ENCODE measurements around the gene PLEKHG4B. TPM values are rescaled to one million over a fixed set of nuclear protein-coding genes. Genes with fewer than 3 reads are reported as not detected.

The PLEKHG4B gene
- total RNA-seq, 1 donor from 2014 or later: 3.3 TPM

DNA sequence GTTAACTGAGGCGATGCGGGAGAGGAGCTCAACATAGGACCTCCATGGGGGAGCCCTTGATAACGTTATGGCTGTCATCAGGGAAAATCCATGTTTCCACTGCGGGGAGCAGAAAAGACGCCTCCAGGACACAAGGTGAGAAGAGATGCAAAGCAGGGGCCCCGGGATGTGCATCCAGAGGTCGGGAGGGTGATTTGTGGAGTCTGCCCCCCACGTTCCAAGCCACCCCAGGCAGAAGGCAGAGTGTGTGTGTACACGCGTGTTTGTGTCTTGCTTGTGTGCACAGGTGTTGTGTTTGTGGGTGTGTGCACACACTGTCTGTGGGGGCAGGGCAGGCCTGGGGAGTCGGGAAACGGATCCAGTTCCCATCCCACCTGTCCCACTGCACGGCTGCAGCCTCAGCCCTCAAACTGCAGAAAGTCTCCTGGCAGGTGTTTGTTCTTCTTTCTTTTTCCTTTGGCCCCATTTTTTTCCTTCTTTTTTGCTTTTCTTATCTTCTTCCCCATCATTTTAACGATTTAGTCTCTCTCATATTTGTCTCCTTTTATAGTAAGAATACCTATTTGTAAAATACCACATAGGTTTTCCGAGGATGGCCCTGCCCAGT, 17.4 kb upstream of the PLEKHG4B start:
- no peak for DNase-seq

- no peak for DNase-seq
Measured at GRCh38 chr5:75331-76320, 16.3 kb upstream of the PLEKHG4B start.

DNA sequence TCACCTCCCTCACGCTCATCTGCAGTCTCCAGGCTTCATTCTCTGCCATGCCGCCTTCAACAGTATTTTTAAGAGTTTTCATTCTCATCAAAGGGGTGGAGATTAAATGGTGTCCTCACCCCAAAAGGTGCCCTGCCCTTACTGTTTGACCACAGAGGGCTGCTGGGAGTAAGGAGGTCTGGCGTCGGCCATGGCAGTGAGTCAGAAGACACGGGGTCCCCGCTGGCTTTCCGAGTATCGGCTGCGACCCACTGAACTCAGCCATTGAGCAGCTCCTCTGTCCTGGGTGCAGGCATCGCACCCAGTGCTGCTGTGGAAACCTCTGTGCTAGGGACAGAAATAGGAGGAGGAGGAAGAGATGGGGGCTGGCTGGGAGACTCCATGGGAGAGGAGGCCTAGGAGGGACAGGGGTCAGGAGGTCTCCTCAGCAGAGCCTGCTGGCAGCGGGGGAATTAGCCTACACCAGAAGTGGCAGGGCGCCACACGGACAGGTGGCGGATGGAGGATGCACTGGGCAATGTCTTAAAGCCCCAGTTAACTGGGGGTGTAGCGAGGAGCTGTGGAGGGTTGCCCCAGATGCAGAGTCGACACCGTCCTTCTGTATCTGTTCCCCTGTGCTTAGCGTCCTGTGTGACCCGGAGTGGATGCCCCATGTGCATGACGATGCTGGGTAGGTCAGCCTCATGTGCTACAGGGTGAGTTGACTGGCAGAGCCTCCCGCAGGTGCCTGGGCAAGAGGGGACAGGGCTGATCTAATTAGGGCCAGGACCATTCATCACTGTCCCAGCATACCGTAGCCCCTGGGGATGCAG, 15.4 kb upstream of the PLEKHG4B start:
- DNase-seq: no peak

GRCh38 chr5:77170-77501, 14.8 kb upstream of the PLEKHG4B start:
- no peak for DNase-seq

DNA sequence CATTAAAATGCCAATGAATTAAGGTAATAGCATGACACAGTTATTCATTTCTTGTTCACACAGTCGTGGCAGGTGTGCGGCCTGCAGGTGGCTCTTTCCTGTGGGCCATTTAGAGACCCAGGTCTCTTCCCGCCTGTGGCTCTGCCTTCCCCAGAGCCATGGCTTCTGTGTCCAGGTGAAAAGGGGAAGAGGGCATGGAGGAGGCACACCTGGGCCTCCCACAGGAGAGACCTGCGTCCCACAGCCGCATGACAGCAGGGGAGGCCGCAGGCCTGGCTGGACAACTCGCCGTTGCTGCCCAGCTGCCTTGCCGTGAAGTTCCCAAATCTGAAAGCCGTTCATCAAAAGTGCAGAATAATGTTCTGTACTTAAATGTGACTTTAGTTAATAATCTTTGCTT, 14.4 kb upstream of the PLEKHG4B start:
- no peak for DNase-seq

GRCh38 chr5:77957-78804, 13.8 kb upstream of the PLEKHG4B start:
- no peak for DNase-seq

GRCh38 chr5:78805-79149, 13.2 kb upstream of the PLEKHG4B start:
- no peak for DNase-seq

DNA sequence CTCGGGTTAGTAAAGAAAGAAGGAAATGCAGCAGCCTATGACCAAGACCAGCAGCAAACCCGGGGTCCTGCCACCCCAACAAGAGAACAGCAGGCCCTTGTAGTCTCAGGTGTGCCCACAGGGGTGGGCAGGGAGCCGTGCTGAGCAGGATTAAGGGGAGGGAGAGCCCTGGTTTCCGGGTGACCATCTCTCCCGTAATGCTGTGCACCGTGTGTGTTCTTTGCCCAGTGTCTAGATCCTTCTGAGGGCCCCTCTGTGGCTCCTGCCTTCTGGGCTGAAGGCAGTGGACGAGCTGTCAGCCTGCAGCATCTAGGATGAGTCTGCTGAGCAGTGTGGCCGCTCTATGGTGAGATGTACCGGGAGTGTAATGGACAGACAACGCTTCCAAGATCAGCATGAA, 12.7 kb upstream of the PLEKHG4B start:
- no peak for DNase-seq

GRCh38 chr5:79821-80220, 12.1 kb upstream of the PLEKHG4B start:
- no peak for DNase-seq

DNA sequence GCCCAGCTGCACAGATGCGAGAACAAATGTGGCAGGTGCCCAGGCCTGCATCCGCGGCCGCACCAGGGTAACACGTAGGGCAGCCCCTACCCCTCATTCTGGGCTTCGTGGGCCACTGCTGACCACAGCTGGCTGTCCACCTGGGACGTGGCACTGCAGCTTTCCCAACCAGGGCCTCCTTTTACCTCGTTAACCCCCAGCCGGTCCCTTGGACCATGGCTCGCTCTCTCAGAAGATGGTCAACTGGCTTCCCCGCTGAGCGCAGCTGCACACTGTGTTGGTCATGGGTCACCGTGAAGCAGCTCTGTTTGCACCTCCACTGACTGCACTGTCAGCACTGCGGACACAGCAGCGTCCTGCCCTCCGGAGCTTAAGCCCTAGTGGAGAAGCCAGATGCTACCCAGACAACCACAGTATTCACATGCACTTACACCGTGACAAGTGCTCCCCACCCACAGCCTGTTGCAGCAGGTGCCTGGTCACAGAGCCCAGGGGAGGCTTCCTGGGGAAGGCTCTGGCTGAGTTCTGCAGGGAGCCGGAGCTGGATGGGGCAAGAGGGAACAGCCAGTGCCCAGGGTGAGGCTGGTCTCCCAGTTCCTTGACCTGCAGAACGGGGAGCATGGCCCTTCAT, 10.5 kb upstream of the PLEKHG4B start:
- DNase-seq: no peak

GRCh38 chr5:82097-82496, 9.9 kb upstream of the PLEKHG4B start:
- no peak for DNase-seq

- no peak for DNase-seq
Measured at GRCh38 chr5:82570-82969, 9.4 kb upstream of the PLEKHG4B start.

DNA sequence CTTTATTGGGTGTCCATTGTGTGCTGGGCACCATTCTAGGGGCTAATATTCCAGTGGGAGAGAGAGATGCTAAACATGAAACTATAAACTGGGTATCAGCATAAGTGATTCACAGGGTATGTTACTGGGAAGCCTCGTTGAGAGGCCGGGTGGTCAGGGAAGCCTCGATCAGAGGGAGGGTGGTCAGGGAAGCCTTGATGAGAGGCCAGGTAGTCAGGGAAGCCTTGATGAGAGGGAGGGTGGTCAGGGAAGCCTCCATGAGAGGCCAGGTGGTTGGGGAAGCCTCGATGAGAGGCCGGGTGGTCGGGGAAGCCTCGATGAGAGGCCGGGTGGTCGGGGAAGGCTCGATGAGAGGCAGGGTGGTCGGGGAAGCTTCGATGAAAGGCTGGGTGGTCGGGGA, 8.9 kb upstream of the PLEKHG4B start:
- DNase-seq: no peak

DNA sequence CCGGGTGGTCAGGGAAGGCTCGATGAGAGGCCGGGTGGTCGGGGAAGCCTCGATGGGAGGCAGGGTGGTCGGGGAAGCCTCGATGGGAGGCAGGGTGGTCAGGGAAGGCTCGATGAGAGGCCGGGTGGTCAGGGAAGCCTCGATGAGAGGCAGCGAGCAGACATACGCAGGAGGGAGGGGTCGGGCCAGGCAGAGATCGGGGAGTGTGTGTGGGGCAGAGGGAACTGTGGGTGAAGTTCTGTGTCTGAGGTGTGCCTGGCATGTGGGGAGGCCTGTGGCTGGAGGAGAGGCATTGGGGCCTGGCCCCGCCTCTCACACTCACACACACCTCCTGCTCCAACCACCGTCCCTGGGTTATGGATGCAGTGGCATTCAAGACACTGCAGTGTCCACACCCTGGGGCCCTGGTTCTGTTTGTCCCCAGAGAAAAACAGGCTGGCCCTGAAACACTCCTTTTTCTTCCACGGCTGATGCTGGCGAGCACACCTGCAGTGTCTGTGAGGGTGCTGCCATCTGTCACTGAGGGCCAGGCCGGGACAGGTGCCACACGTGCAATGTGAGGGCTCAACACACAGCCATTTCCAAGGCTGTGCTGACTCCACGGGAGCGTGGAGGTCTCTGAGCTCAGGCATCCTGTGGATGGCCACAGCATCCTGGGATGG, 6.5 kb upstream of the PLEKHG4B start:
- no peak for DNase-seq

GRCh38 chr5:89337-90286, 2.4 kb upstream of the PLEKHG4B start:
- DNase-seq: no peak

DNA sequence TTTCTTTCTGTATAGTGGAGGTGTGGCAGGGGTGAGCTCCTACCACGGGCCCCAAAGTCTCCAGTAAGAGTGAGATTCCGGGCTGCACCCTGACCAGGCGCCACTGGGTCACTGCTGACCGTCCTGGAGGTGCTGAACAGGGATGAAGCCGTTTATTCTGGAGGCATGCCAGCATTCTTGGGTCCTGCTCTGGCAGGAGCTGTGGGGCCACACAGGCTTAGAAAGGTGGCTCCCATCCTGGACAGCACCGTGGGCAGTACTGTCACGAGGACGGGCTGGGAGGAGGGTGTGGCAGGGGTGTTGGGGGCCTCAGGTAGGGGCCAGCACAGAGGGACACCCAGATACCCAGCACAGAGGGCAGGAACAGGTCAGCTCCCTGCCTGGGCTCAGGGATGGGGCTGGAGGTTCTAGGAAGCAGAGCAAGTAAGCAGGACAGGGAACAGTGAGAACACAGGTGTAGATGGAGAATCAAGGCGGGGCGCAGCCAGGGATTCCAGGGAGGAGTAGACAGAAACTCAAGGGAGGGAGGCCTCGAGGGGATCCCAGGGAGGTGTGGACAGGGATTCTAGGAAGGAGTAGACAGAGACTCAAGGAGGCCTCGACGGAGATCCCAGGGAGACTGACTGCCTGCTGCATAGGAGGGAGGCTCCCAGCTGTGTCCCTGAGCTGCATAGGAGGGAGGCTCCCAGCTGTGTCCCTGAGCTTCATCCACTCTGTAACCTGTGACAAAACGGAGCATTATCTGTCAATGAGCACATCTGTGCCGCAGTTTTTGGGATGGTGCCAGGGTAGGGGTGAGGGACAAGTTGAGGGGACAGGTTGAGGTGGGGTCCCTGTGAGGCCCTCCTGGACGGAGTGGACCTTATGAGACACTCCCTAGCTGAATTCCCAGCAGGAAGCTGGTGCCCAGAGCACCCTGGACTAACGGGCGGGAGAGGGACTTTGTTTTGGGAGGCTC, 1.1 kb upstream of the PLEKHG4B start:
- DNase-seq: no peak

GRCh38 chr5:92401-93220, 643 bp downstream of the PLEKHG4B start:
- no peak for DNase-seq

Measured in tongue (tissue), 2 donors.